Measurements from ENCODE around the gene MPHOSPH8.

DNA sequence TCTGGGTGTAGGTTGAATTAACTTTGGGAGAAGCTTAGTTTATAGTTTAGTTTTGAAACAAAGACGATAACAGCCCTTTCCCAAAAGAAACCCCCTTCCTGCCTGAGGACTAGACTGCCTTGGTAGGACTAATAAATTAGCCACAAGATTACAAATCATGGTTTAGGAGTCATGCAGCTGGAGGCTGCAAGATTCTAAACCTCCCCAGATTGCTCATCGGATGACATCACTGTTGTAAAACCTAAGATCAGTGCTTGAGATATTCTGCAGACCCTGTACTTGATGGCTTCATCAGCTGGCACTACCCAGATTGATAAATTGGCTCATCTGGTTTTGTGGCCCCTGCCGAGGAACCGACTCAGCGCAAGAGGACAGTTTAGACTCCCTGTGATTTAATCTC lies 35.9 kb upstream of the MPHOSPH8 start:
- TF ChIP-seq, protein P1, sequence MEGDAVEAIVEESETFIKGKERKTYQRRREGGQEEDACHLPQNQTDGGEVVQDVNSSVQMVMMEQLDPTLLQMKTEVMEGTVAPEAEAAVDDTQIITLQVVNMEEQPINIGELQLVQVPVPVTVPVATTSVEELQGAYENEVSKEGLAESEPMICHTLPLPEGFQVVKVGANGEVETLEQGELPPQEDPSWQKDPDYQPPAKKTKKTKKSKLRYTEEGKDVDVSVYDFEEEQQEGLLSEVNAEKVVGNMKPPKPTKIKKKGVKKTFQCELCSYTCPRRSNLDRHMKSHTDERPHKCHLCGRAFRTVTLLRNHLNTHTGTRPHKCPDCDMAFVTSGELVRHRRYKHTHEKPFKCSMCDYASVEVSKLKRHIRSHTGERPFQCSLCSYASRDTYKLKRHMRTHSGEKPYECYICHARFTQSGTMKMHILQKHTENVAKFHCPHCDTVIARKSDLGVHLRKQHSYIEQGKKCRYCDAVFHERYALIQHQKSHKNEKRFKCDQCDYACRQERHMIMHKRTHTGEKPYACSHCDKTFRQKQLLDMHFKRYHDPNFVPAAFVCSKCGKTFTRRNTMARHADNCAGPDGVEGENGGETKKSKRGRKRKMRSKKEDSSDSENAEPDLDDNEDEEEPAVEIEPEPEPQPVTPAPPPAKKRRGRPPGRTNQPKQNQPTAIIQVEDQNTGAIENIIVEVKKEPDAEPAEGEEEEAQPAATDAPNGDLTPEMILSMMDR (IDR thresholded peaks at IDR 0.05) = no peak
- no peak for TF ChIP-seq EP300 (IDR thresholded peaks at IDR 0.05; ENCODE audit: low read depth)

Data from transverse colon (tissue), 3 donors.